ENCODE results near the gene IDNK. TPM values are rescaled to one million over a fixed set of nuclear protein-coding genes. Genes with fewer than 3 reads are reported as not detected.
A peak's percentile ranks its signal among the peaks of the same experiment; 100 is the strongest.

The IDNK gene
- total and polyA plus RNA-seq, 5 donors, result 2.8 to 6.3 (median 4.2) TPM

- ATAC-seq (no peak), DNase-seq (no peak)
- intact Hi-C loops (cut with DNase I), result no loop called here
- Histone ChIP-seq H3K9me3 (ENCODE audit: control insufficient read depth, low read length) (no peaks in the 10 kb centered on the region), H3K4me3 (ENCODE audit: low read length) (no peak overlapping the region), H3K27ac (ENCODE audit: low read length) (no peak overlapping the region), H3K27me3 (ENCODE audit: control insufficient read depth, insufficient read depth) (no peaks in the 10 kb centered on the region), H3K4me1 (ENCODE audit: control insufficient read depth, insufficient read depth, low read length) (no peaks in the 10 kb centered on the region)
- 99% methylated on average over 2 of the region's 2 CpGs for WGBS
Observed at GRCh38 chr9:83633676-83634075, 10.7 kb downstream of the IDNK start.

GRCh38 chr9:83636813-83637212, 13.9 kb downstream of the IDNK start:
- Histone ChIP-seq H3K9me3 (ENCODE audit: control insufficient read depth, low read length) (no peaks in the 10 kb centered on the region), H3K27ac (ENCODE audit: low read length) (no peak overlapping the region), H3K27me3 (ENCODE audit: control insufficient read depth, insufficient read depth) (no peaks in the 10 kb centered on the region), H3K4me3 (ENCODE audit: low read length) (no peak overlapping the region), H3K4me1 (ENCODE audit: control insufficient read depth, insufficient read depth, low read length) (no peaks in the 10 kb centered on the region)
- DNase-seq (no peak), ATAC-seq (no peak)
- intact Hi-C loops (cut with DNase I), result no loop called here

GRCh38 chr9:83637389-83637788, 14.4 kb downstream of the IDNK start:
- Histone ChIP-seq H3K27me3 (ENCODE audit: control insufficient read depth, insufficient read depth) (no peaks in the 10 kb centered on the region), H3K4me1 (ENCODE audit: control insufficient read depth, insufficient read depth, low read length) (no peaks in the 10 kb centered on the region), H3K4me3 (ENCODE audit: low read length) (no peak overlapping the region), H3K9me3 (ENCODE audit: control insufficient read depth, low read length) (no peaks in the 10 kb centered on the region), H3K27ac (ENCODE audit: low read length) (no peak overlapping the region)
- WGBS, result 61% methylated on average over 1 of the region's 1 CpG
- intact Hi-C loops (cut with DNase I), result no loop called here
- DNase-seq (no peak), ATAC-seq (no peak)

GRCh38 chr9:83639266-83639665, 16.3 kb downstream of the IDNK start:
- Histone ChIP-seq H3K27me3 (ENCODE audit: control insufficient read depth, insufficient read depth) (no peaks in the 10 kb centered on the region), H3K4me1 (ENCODE audit: control insufficient read depth, insufficient read depth, low read length) (no peaks in the 10 kb centered on the region), H3K4me3 (ENCODE audit: low read length) (no peak overlapping the region), H3K9me3 (ENCODE audit: control insufficient read depth, low read length) (no peaks in the 10 kb centered on the region), H3K27ac (ENCODE audit: low read length) (no peak overlapping the region)
- intact Hi-C loops (cut with DNase I), result no loop called here
- no peak for ATAC-seq
- 46% methylated on average over 1 of the region's 1 CpG for WGBS
- DNase-seq, result no peak

- no peak overlapping the region for H3K4me3 ChIP-seq (ENCODE audit: low read length)
Observed at GRCh38 chr9:83642793-83643192, 19.9 kb downstream of the IDNK start.

GRCh38 chr9:83646500-83647239, 23.7 kb downstream of the IDNK start:
- H3K27me3 ChIP-seq (ENCODE audit: control insufficient read depth, insufficient read depth), result no peaks in the 10 kb centered on the region
- intact Hi-C loops (cut with DNase I), result no loop called here
- ATAC-seq (no peak), DNase-seq (no peak)
- H3K4me3 ChIP-seq (ENCODE audit: low read length), result no peak overlapping the region
- H3K27ac ChIP-seq (ENCODE audit: low read length), result no peak overlapping the region
- 56% methylated on average over 8 of the region's 8 CpGs for whole genome bisulfite sequencing
- no peaks in the 10 kb centered on the region for H3K9me3 ChIP-seq (ENCODE audit: control insufficient read depth, low read length)
- peaks cover 2% of the 10 kb centered on the region for H3K4me1 ChIP-seq (ENCODE audit: control insufficient read depth, insufficient read depth, low read length)

More at GRCh38 chr9:83642793-83643192, 19.9 kb downstream of the IDNK start:
- ATAC-seq (peak in 1 of 2 donors; percentile 27), DNase-seq (no peak)
- Histone ChIP-seq H3K27ac (ENCODE audit: low read length) (no peak overlapping the region), H3K9me3 (ENCODE audit: control insufficient read depth, low read length) (no peaks in the 10 kb centered on the region), H3K4me1 (ENCODE audit: control insufficient read depth, insufficient read depth, low read length) (no peaks in the 10 kb centered on the region), H3K27me3 (ENCODE audit: control insufficient read depth, insufficient read depth) (no peaks in the 10 kb centered on the region)
- intact Hi-C loops (cut with DNase I), result no loop called here
- whole genome bisulfite sequencing, result 71% methylated on average over 4 of the region's 4 CpGs

GRCh38 chr9:83649080-83649479, 26.1 kb downstream of the IDNK start:
- Histone ChIP-seq H3K9me3 (ENCODE audit: control insufficient read depth, low read length) (no peaks in the 10 kb centered on the region), H3K4me1 (ENCODE audit: control insufficient read depth, insufficient read depth, low read length) (peaks cover 2% of the 10 kb centered on the region), H3K4me3 (ENCODE audit: low read length) (no peak overlapping the region), H3K27me3 (ENCODE audit: control insufficient read depth, insufficient read depth) (no peaks in the 10 kb centered on the region), H3K27ac (ENCODE audit: low read length) (no peak overlapping the region)
- peak; percentile 71 to 77 for ATAC-seq
- DNase-seq, result peak; percentile 54 to 86 (median 85)
- intact Hi-C loops (cut with DNase I), result no loop called here
- 47% methylated on average over 8 of the region's 8 CpGs for WGBS

GRCh38 chr9:83649515-83649914, 26.6 kb downstream of the IDNK start:
- no peak overlapping the region for H3K4me3 ChIP-seq (ENCODE audit: low read length)
- peaks cover 2% of the 10 kb centered on the region for H3K4me1 ChIP-seq (ENCODE audit: control insufficient read depth, insufficient read depth, low read length)
- 46% methylated on average over 4 of the region's 4 CpGs for WGBS
- H3K27ac ChIP-seq (ENCODE audit: low read length), result no peak overlapping the region
- intact Hi-C loops (cut with DNase I), result no loop called here
- ATAC-seq (peak; percentile 73 to 82), DNase-seq (peak in 1 of 3 donors; percentile 46)
- no peaks in the 10 kb centered on the region for H3K27me3 ChIP-seq (ENCODE audit: control insufficient read depth, insufficient read depth)
- H3K9me3 ChIP-seq (ENCODE audit: control insufficient read depth, low read length), result no peaks in the 10 kb centered on the region

- 96% methylated on average over 2 of the region's 2 CpGs for WGBS
Observed at GRCh38 chr9:83651558-83651957, 28.6 kb downstream of the IDNK start.

GRCh38 chr9:83652433-83652832, 29.5 kb downstream of the IDNK start:
- Histone ChIP-seq H3K27ac (ENCODE audit: low read length) (no peak overlapping the region), H3K4me3 (ENCODE audit: low read length) (no peak overlapping the region), H3K27me3 (ENCODE audit: control insufficient read depth, insufficient read depth) (no peaks in the 10 kb centered on the region), H3K4me1 (ENCODE audit: control insufficient read depth, insufficient read depth, low read length) (peaks cover 2% of the 10 kb centered on the region), H3K9me3 (ENCODE audit: control insufficient read depth, low read length) (no peaks in the 10 kb centered on the region)
- intact Hi-C loops (cut with DNase I), result no loop called here
- WGBS, result 97% methylated on average over 1 of the region's 1 CpG
- DNase-seq, result no peak
- ATAC-seq, result no peak

More at GRCh38 chr9:83651558-83651957, 28.6 kb downstream of the IDNK start:
- H3K27ac ChIP-seq (ENCODE audit: low read length), result no peak overlapping the region
- ATAC-seq (no peak), DNase-seq (no peak)
- intact Hi-C loops (cut with DNase I), result no loop called here
- no peak overlapping the region for H3K4me3 ChIP-seq (ENCODE audit: low read length)
- H3K4me1 ChIP-seq (ENCODE audit: control insufficient read depth, insufficient read depth, low read length), result peaks cover 2% of the 10 kb centered on the region
- no peaks in the 10 kb centered on the region for H3K27me3 ChIP-seq (ENCODE audit: control insufficient read depth, insufficient read depth)
- no peaks in the 10 kb centered on the region for H3K9me3 ChIP-seq (ENCODE audit: control insufficient read depth, low read length)

- Histone ChIP-seq H3K4me1 (ENCODE audit: control insufficient read depth, insufficient read depth, low read length) (no peaks in the 10 kb centered on the region), H3K27ac (ENCODE audit: low read length) (no peak overlapping the region), H3K27me3 (ENCODE audit: control insufficient read depth, insufficient read depth) (no peaks in the 10 kb centered on the region), H3K4me3 (ENCODE audit: low read length) (no peak overlapping the region), H3K9me3 (ENCODE audit: control insufficient read depth, low read length) (no peaks in the 10 kb centered on the region)
- ATAC-seq, result no peak
- intact Hi-C loops (cut with DNase I), result no loop called here
- DNase-seq, result no peak
- WGBS, result 49% methylated on average over 1 of the region's 1 CpG
Observed at GRCh38 chr9:83655433-83655832, 32.5 kb downstream of the IDNK start.
